T-cell (primary cell): ENCODE data around the gene COG1. TPM values are rescaled to one million over a fixed set of nuclear protein-coding genes. Genes with fewer than 3 reads are reported as not detected.
A peak's percentile ranks its signal among the peaks of the same experiment; 100 is the strongest.

ENCODE experiments used
- ATAC-seq, 4 experiments: fragments of 200-7000 bp in 3 of 4; fragments of 150-1000 bp in 1 of 4; cut with Tn5 transposase; replicated peaks in 1 of 4; 1 replicate in 3 of 4; 2 replicates in 1 of 4; pipeline ENCODE4 v1.10.0; 2021; ENCODE audit warnings: moderate library complexity in 3 of 4, mild to moderate bottlenecking in 2 of 4, moderate number of reproducible peaks in 1 of 4
- CTCF ChIA-PET, 2 donors: fragments of 300-600 bp; sonication (Branson Sonifier 250); formaldehyde crosslinking; loops; one replicate each; lab custom pipeline; 2022; ENCODE audit warnings: antibody characterized with exemption in 2 of 2; lab: Charles Lee
- POLR2A ChIA-PET, 2 donors: fragments of 300-600 bp; sonication (Branson Sonifier 250); formaldehyde crosslinking; loops; one replicate each; lab custom pipeline; 2022; ENCODE audit warnings: antibody characterized with exemption in 2 of 2; lab: Charles Lee
- DNase-seq, 35 experiments: peaks; one replicate each; pipeline versions ENCODE4 v3.0.0 to v3.0.0-alpha.2; 2013 to 2023
- H3K27ac ChIP-seq: one replicate; pipeline ENCODE4 v1.5.1; 2013; ENCODE audit warnings: low read length
- H3K27me3 ChIP-seq, 2 experiments: replicated peaks in 1 of 2; 1 replicate in 1 of 2; 2 replicates in 1 of 2; pipeline versions ENCODE4 v1.6.1 to v1.7.0; 2013; ENCODE audit warnings: low read length in 1 of 2, mixed read lengths in 1 of 2; ENCODE audit not compliant: control insufficient read depth in 2 of 2, insufficient read depth in 2 of 2; ENCODE audit errors: extremely low read depth in 1 of 2
- H3K36me3 ChIP-seq, 2 donors: 1 replicate in 1 of 2; 2 replicates in 1 of 2; pipeline versions ENCODE4 v1.6.1 to v1.7.0; 2013; ENCODE audit warnings: low read length in 1 of 2; ENCODE audit not compliant: control insufficient read depth in 2 of 2, insufficient read depth in 1 of 2; ENCODE audit errors: extremely low read depth in 1 of 2
- H3K4me1 ChIP-seq, 2 experiments: 1 replicate in 1 of 2; 2 replicates in 1 of 2; pipeline versions ENCODE4 v1.6.1 to v1.7.0; 2013; ENCODE audit warnings: low read length in 2 of 2, mixed read lengths in 1 of 2; ENCODE audit not compliant: insufficient read depth in 2 of 2, control insufficient read depth in 1 of 2; ENCODE audit errors: extremely low read depth in 1 of 2
- H3K4me3 ChIP-seq, 2 donors: 1 replicate in 1 of 2; 2 replicates in 1 of 2; pipeline versions ENCODE4 v1.5.1 to v1.7.0; 2013; ENCODE audit warnings: mild to moderate bottlenecking in 2 of 2, low read length in 1 of 2, moderate library complexity in 1 of 2; ENCODE audit not compliant: control insufficient read depth in 1 of 2; ENCODE audit errors: extremely low read depth in 1 of 2
- H3K9me3 ChIP-seq: 2 replicates; pipeline ENCODE4 v1.7.0; 2013
- H3K27ac Mint-ChIP-seq, 2 donors: one replicate each; pipeline ENCODE4 v1.8.0; 2020 to 2021; ENCODE audit warnings: mild to moderate bottlenecking in 2 of 2, mixed read lengths in 2 of 2
- H3K27me3 Mint-ChIP-seq, 2 donors: one replicate each; pipeline ENCODE4 v1.8.0; 2021 to 2022; ENCODE audit warnings: mixed read lengths in 2 of 2
- H3K36me3 Mint-ChIP-seq: one replicate; pipeline ENCODE4 v1.8.0; 2021; ENCODE audit warnings: mixed read lengths
- H3K4me1 Mint-ChIP-seq, 3 donors: one replicate each; pipeline ENCODE4 v1.8.0; 2020 to 2022; ENCODE audit warnings: mixed read lengths in 3 of 3, mild to moderate bottlenecking in 1 of 3
- H3K4me3 Mint-ChIP-seq, 3 donors: one replicate each; pipeline ENCODE4 v1.8.0; 2020 to 2022; ENCODE audit warnings: mild to moderate bottlenecking in 3 of 3, mixed read lengths in 3 of 3, moderate library complexity in 3 of 3
- H3K9me3 Mint-ChIP-seq, 3 donors: one replicate each; pipeline ENCODE4 v1.8.0; 2020 to 2022; ENCODE audit warnings: mixed read lengths in 3 of 3
- WGBS: methylation state at CpG from one replicate; pipeline ENCODE4 v1.1.5; 2013; ENCODE audit warnings: missing lambda C conversion rate; ENCODE audit not compliant: insufficient coverage; 5-methylcytosine and 5-hydroxymethylcytosine counted together
- total RNA-seq, 35 experiments: library from RNA in 6 of 35; stranded (reverse) in 6 of 35; fragments of 120-200 nt in 1 of 35; gene quantifications; one replicate each; pipeline versions ENCODE4 v1.2.1 to v1.2.4 and lab custom pipeline; 2013 to 2026

The COG1 gene
- total RNA-seq, 5 donors from 2014 or later (not counting 1 experiment from before 2014, with no cell fraction given): 66.3 to 77.2 (median 73.3) TPM

DNA sequence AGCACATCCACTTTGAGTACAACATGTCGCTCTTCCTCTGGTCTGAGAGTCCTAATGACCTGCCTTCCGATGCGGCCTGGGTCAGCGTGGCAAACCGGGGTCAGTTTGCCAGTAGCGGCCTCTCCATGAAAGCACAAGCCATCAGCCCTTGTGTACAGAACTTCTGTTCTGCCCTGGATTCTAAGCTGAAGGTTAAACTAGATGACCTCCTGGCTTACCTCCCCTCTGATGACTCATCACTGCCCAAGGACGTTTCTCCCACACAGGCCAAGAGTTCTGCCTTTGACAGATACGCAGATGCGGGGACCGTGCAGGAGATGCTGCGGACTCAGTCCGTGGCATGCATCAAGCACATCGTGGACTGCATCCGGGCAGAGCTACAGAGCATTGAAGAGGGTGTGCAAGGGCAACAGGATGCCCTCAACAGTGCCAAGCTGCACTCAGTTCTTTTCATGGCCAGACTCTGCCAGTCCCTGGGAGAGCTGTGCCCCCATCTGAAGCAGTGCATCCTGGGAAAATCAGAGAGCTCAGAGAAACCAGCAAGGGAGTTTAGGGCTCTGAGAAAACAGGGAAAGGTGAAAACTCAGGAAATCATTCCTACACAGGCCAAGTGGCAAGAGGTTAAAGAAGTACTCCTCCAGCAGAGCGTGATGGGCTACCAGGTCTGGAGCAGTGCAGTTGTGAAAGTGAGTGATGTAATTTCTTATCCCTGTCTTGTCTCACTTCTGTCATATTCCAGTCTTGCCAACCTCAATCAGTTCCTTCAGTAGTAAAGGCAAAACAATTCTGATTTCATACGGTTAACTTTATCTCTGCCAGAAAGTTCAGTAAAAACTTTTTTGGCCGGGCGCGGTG, 8.6 kb downstream of the COG1 start:
- CTCF ChIA-PET: no interaction called here

DNA sequence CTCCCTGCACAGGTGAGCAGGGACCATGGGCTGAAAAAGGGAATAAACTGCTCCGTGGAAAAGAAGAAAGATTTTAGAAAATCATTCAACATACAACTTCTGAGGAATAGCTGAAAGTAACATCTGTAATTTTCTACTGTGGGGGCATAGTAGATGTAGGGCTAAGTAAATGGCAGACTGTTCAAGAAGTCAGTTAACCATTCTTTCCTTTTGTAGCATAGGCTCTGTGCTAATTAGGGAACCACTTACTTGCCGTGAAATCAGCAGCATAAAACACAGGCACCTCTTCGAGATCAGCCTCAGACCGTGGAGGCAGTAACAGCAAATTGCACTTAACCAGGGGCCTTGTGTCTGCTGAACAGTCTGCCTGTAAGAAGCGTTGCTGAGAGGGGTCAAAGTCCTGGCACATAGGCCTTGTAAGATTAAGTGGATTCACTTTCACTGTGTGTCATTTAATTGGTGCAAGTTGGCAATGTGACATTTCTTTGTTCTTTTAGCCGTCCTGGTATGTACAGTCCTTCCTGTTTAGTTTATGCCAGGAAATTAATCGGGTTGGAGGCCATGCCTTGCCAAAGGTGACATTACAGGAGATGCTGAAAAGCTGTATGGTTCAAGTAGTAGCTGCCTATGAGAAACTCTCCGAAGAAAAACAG, 10.4 kb downstream of the COG1 start:
- Mint-ChIP-seq H3K4me1 (peaks cover 29 to 36% (median 29%) of the 10 kb centered on the region in 3 donors), H3K36me3 (peaks cover 74% of the 10 kb centered on the region), H3K27ac (peak overlapping the region; percentile 89 to 91), H3K9me3 (no peaks in the 10 kb centered on the region), H3K4me3 (peak overlapping the region in 2 of 3 donors; percentile 14 to 51), H3K27me3 (no peaks in the 10 kb centered on the region)
- no peaks in the 10 kb centered on the region for H3K27me3 ChIP-seq
- POLR2A ChIA-PET: no interaction called here
- no peaks in the 10 kb centered on the region for H3K9me3 ChIP-seq
- WGBS: 38% methylated on average over 6 of the region's 8 CpGs
- peak in 2 of 35 experiments; percentile 5 to 37 for DNase-seq
- H3K4me3 ChIP-seq: no peak overlapping the region
- CTCF ChIA-PET: interaction anchor here in 1 of 2 donors (0.6 kb wide), 1 partner anchor 113 kb away, joined by 15 read pairs; no protein-coding TSS in a partner anchor
- H3K27ac ChIP-seq: peak overlapping the region; percentile 50
- peaks cover 11 to 20% of the 10 kb centered on the region in 2 experiments for H3K4me1 ChIP-seq
- peak; percentile 62 to 75 (median 65) for ATAC-seq
- H3K36me3 ChIP-seq: peaks cover 16 to 86% of the 10 kb centered on the region in 2 donors

More for the DNA sequence above, 8.6 kb downstream of the COG1 start:
- ATAC-seq (no peak), DNase-seq (no peak)
- Mint-ChIP-seq H3K27ac (peak overlapping the region; percentile 49 to 72), H3K9me3 (no peaks in the 10 kb centered on the region), H3K36me3 (peaks cover 77% of the 10 kb centered on the region), H3K4me1 (peaks cover 31 to 47% (median 37%) of the 10 kb centered on the region in 3 donors), H3K27me3 (no peaks in the 10 kb centered on the region), H3K4me3 (no peak overlapping the region)
- no peaks in the 10 kb centered on the region for H3K9me3 ChIP-seq
- H3K4me3 ChIP-seq: no peak overlapping the region
- whole genome bisulfite sequencing: 94% methylated on average over 15 of the region's 19 CpGs
- H3K4me1 ChIP-seq: peaks cover 11 to 20% of the 10 kb centered on the region in 2 experiments
- POLR2A ChIA-PET: no interaction called here
- H3K27me3 ChIP-seq: no peaks in the 10 kb centered on the region
- peaks cover 20 to 87% of the 10 kb centered on the region in 2 donors for H3K36me3 ChIP-seq
- H3K27ac ChIP-seq: no peak overlapping the region

GRCh38 chr17:73203788-73204479, 11.1 kb downstream of the COG1 start:
- peaks cover 11 to 20% of the 10 kb centered on the region in 2 experiments for H3K4me1 ChIP-seq
- no peaks in the 10 kb centered on the region for H3K27me3 Mint-ChIP-seq
- H3K27ac ChIP-seq: peak overlapping the region; percentile 50
- no peaks in the 10 kb centered on the region for H3K27me3 ChIP-seq
- peaks cover 73% of the 10 kb centered on the region for H3K36me3 Mint-ChIP-seq
- ChIA-PET POLR2A (no interaction called here), CTCF (interaction anchor here in 1 of 2 donors (0.8 kb wide), 1 partner anchor 23 kb away, joined by 3 read pairs; no protein-coding TSS in a partner anchor)
- peak overlapping the region in 1 of 2 donors; percentile 3 for H3K4me3 ChIP-seq
- ATAC-seq: peak; percentile 46 to 78 (median 56)
- no peaks in the 10 kb centered on the region for H3K9me3 Mint-ChIP-seq
- peak overlapping the region; percentile 89 to 91 for H3K27ac Mint-ChIP-seq
- 79% methylated on average over 3 of the region's 10 CpGs for WGBS
- H3K4me1 Mint-ChIP-seq: peaks cover 29 to 37% (median 29%) of the 10 kb centered on the region in 3 donors
- DNase-seq: peak in 27 of 35 experiments; percentile 8 to 60 (median 27)
- peak overlapping the region in 2 of 3 donors; percentile 14 to 51 for H3K4me3 Mint-ChIP-seq
- peaks cover 16 to 86% of the 10 kb centered on the region in 2 donors for H3K36me3 ChIP-seq
- no peaks in the 10 kb centered on the region for H3K9me3 ChIP-seq

- ChIA-PET CTCF (interaction anchor here in 1 of 2 donors (0.5 kb wide), 1 partner anchor 19 kb away, joined by 3 read pairs; no protein-coding TSS in a partner anchor), POLR2A (no interaction called here)
- Histone ChIP-seq H3K27me3 (no peaks in the 10 kb centered on the region), H3K36me3 (peaks cover 16 to 83% of the 10 kb centered on the region in 2 donors), H3K9me3 (no peaks in the 10 kb centered on the region), H3K4me3 (no peak overlapping the region), H3K4me1 (peaks cover 11 to 21% of the 10 kb centered on the region in 2 experiments), H3K27ac (no peak overlapping the region)
- Mint-ChIP-seq H3K27me3 (no peaks in the 10 kb centered on the region), H3K27ac (peak overlapping the region; percentile 52 to 91), H3K9me3 (no peaks in the 10 kb centered on the region), H3K4me3 (no peak overlapping the region), H3K4me1 (peaks cover 37% of the 10 kb centered on the region in 3 donors), H3K36me3 (peaks cover 64% of the 10 kb centered on the region)
- DNase-seq: no peak
- 96% methylated on average over 8 of the region's 10 CpGs for WGBS
- ATAC-seq: no peak
These were observed 12.7 kb downstream of the COG1 start for GRCh38 chr17:73205459-73205961.

DNA sequence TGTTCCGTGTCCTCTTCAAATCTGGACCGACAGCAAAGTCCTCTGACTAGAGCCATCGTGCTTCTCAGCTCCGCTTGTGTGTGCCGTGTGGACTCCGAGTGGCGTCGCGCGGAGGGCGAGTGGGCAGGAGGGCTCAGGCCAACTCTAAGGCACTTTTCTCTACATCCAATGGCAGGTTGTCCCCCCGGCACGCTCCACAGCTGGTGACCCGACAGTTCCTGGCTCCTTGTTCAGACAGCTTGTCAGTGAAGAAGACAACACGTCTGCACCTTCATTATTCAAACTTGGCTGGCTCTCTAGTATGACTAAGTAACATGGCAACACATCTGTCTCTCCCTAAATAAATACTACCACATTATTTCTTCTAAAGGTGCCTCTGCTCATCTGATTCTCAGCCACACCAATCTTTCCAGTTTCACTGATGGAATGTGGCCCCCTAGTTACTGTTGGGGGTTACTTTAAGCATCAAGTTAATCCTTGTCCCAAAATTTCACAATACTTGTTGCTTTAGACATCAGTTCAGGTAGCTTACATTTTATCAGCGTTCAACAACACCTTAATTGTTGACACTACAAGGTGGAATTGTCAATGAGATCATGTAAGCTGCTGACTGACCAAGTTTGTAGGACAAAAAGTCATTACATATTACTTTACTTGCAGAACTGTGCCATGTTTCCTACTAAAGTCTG, 15.4 kb downstream of the COG1 start:
- no peak overlapping the region for H3K4me3 Mint-ChIP-seq
- Histone ChIP-seq H3K36me3 (peaks cover 5 to 58% of the 10 kb centered on the region in 2 donors), H3K27me3 (no peaks in the 10 kb centered on the region), H3K4me3 (no peak overlapping the region), H3K27ac (no peak overlapping the region), H3K9me3 (no peaks in the 10 kb centered on the region), H3K4me1 (peaks cover 11 to 34% of the 10 kb centered on the region in 2 experiments)
- H3K4me1 Mint-ChIP-seq: peaks cover 33 to 39% (median 34%) of the 10 kb centered on the region in 3 donors
- ChIA-PET POLR2A (interaction anchor here in 1 of 2 donors (0.7 kb wide), 1 partner anchor 9 kb away, joined by 3 read pairs; no protein-coding TSS in a partner anchor), CTCF (interaction anchor here in 1 of 2 donors (0.5 kb wide), 1 partner anchor 484 kb away, joined by 3 read pairs; no protein-coding TSS in a partner anchor)
- DNase-seq (no peak), ATAC-seq (no peak)
- no peaks in the 10 kb centered on the region for H3K9me3 Mint-ChIP-seq
- H3K27me3 Mint-ChIP-seq: no peaks in the 10 kb centered on the region
- WGBS: 96% methylated on average over 15 of the region's 16 CpGs
- peak overlapping the region; percentile 10 to 53 for H3K27ac Mint-ChIP-seq
- peaks cover 50% of the 10 kb centered on the region for H3K36me3 Mint-ChIP-seq
